Central memory CD8-positive, alpha-beta T cell (primary cell): ENCODE results near the gene POC1A.

Experiments used
- ATAC-seq: fragments of 150-1000 bp; cut with Tn5 transposase; replicated peaks from 2 replicates; pipeline ENCODE4 v1.10.0; 2022; ENCODE audit warnings: mild to moderate bottlenecking, moderate FRiP score, moderate number of reproducible peaks; ENCODE audit not compliant: poor library complexity, severe bottlenecking; ENCODE audit errors: extremely low read depth
- DNase-seq, 2 donors: peaks; one replicate each; pipeline ENCODE4 v3.0.0; 2021; ENCODE audit warnings: low spot score in 2 of 2
- H3K27ac Mint-ChIP-seq: one replicate; pipeline ENCODE4 v1.8.0; 2022; ENCODE audit warnings: low read depth, mild to moderate bottlenecking, moderate library complexity, mixed read lengths
- H3K27me3 Mint-ChIP-seq: one replicate; pipeline ENCODE4 v1.8.0; 2022; ENCODE audit warnings: mixed read lengths
- H3K36me3 Mint-ChIP-seq: one replicate; pipeline ENCODE4 v1.8.0; 2022; ENCODE audit warnings: mild to moderate bottlenecking, moderate library complexity, mixed read lengths; ENCODE audit not compliant: insufficient read depth
- H3K4me1 Mint-ChIP-seq: one replicate; pipeline ENCODE4 v1.8.0; 2022; ENCODE audit warnings: mixed read lengths
- H3K4me3 Mint-ChIP-seq: one replicate; pipeline ENCODE4 v1.8.0; 2022; ENCODE audit warnings: mild to moderate bottlenecking, moderate library complexity, mixed read lengths
- H3K9me3 Mint-ChIP-seq: one replicate; pipeline ENCODE4 v1.8.0; 2022; ENCODE audit warnings: mixed read lengths

The POC1A gene

DNA sequence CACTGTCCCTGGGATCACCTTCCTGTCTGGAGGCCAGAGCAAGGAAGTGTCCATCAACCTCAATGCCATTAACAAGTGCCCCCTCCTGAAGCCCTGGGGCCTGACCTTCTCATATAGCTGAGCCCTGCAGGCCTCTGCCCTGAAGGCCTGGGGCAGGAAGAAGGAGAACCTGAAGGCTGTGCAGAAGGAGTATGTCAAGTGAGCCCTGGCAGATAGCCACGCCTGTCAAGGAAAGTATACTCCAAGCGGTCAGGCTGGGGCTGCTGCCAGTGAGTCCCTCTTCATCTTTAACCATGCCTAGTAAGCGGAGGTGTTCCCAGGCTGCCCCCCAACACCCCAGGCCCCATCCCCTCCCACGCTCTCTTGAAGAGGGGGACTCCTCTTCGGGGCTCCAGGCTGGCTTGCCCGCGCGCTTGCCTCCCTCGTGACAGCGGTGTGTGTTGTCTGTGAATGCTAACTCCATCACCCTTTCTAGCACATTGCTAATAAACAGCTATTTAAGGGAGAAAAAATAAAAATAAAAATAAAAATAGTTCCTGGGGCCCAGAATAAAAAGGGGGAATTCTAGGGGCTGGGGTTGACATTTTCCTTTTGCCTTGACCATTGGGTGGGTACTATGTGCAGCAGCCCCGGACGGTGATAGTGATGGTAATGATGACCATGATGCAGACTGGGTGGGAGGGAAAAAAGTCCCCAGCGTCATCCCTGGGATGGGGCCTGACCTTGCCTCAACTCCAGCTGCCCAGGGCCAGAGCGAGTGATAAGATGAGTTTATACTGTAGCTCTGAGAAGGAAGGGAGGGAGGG lies 40.5 kb upstream of the POC1A start:
- Mint-ChIP-seq H3K9me3 (no peaks in the 10 kb centered on the region), H3K4me1 (peaks cover 21% of the 10 kb centered on the region), H3K27ac (no peak overlapping the region), H3K36me3 (peaks cover 14% of the 10 kb centered on the region), H3K27me3 (no peaks in the 10 kb centered on the region), H3K4me3 (no peak overlapping the region)
- DNase-seq, result no peak
- no peak for ATAC-seq

DNA sequence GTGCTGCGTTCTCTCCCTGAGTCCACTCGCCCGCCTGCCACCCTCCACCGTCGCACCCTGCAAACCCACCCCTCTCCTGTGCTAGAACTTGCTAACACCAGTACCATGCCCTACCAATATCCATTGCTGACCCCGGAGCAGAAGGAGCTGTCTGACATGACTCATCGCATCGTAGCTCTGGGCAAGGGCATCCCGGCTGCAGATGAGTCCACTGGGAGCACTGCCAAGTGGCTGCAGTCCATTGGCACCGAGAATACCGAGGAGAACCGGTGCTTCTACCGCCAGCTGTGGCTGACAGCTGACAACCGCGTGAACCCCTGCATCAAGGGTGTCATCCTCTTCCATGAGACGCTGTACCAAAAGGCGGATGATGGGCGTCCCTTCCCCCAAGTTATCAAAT lies 38.8 kb upstream of the POC1A start:
- ATAC-seq (no peak), DNase-seq (no peak)
- H3K27me3 Mint-ChIP-seq, result no peaks in the 10 kb centered on the region
- H3K36me3 Mint-ChIP-seq, result peaks cover 5% of the 10 kb centered on the region
- no peak overlapping the region for H3K27ac Mint-ChIP-seq
- H3K4me3 Mint-ChIP-seq, result no peak overlapping the region
- no peaks in the 10 kb centered on the region for H3K9me3 Mint-ChIP-seq
- H3K4me1 Mint-ChIP-seq, result peaks cover 8% of the 10 kb centered on the region

DNA sequence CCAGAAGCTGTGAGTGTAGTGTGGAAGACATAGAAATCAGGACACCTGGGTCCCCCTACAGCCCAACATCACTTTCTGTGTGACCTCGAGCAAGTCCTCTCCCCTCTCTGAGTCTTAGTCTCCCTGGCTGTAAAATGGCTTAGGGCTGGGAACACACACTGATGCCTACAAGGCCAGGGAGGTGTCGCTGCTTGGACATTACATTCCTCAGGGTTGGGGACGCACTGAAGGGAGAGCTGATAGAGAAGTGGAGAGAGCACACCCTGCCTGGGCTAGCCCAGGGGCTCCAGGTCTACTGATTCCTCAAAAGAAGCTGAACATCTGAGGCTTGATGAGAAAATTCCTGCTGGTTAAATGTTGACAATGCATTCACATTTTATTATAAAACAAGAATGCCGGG lies 37.4 kb upstream of the POC1A start:
- ATAC-seq (no peak), DNase-seq (no peak)
- no peak overlapping the region for H3K27ac Mint-ChIP-seq
- H3K27me3 Mint-ChIP-seq, result no peaks in the 10 kb centered on the region
- H3K4me1 Mint-ChIP-seq, result no peaks in the 10 kb centered on the region
- H3K9me3 Mint-ChIP-seq, result no peaks in the 10 kb centered on the region
- H3K36me3 Mint-ChIP-seq, result peaks cover 2% of the 10 kb centered on the region
- H3K4me3 Mint-ChIP-seq, result no peak overlapping the region

DNA sequence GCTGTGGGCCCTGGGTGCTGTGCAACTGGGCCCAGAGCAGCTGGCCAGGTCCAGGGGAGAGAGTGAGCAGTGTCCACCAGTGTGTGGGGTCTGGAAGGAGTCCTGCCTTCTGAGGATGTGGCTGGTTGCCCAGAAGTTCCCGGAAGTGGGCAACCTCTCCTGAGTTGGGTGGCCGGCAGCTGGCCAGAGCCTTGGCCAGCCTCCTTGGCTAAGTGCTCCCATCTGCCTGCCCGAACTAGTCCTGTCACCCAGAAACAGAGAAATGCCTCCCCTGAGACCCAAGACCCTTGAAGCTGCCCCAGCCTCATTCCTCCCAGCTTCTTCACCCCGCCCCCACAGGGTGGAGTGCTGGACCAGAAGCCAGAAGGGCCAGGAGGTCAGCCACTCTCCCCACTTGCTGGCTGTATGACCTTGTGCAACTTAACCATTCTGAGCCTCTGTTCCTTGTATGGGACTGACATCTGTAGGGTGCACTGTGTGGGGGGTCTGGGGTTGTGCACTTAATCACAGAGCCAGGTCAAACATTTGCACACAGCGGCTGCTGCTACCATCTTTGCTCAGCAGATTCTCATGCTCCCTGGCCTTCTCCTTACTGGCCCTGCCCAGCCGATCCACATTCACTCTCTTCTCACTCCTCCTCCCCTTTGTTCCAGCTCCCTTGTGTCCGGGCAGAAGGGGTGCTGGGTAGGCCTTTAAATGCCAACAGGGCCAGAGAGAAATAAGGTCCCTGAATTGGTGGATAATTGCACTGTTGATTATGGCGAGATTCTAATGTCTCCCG lies 36.3 kb upstream of the POC1A start:
- no peak overlapping the region for H3K4me3 Mint-ChIP-seq
- no peaks in the 10 kb centered on the region for H3K9me3 Mint-ChIP-seq
- H3K27ac Mint-ChIP-seq, result no peak overlapping the region
- H3K27me3 Mint-ChIP-seq, result no peaks in the 10 kb centered on the region
- no peaks in the 10 kb centered on the region for H3K4me1 Mint-ChIP-seq
- DNase-seq, result no peak
- H3K36me3 Mint-ChIP-seq, result peaks cover 2% of the 10 kb centered on the region
- no peak for ATAC-seq

DNA sequence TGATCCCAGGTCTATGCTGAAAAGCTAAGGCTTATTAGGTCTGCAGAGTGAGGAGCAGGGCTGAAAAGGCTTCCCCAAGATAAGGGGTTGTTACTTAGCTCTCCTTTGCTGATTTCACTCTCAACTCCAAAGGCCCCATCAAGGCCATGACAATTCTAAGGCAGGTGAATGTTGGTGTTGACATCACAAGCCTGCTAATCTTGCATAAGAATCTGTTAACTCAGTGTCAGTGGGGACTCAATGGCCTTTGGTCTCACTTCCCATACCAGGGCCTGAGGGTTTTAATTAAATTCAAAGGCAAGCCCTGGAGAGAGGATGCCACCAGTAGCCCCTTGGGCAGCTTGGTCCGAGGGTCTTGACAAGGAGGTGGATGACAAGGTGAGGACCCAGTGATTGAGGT lies 34.3 kb upstream of the POC1A start:
- Mint-ChIP-seq H3K27me3 (no peaks in the 10 kb centered on the region), H3K36me3 (peaks cover 2% of the 10 kb centered on the region), H3K4me1 (no peaks in the 10 kb centered on the region), H3K4me3 (no peak overlapping the region), H3K9me3 (no peaks in the 10 kb centered on the region), H3K27ac (no peak overlapping the region)
- ATAC-seq (no peak), DNase-seq (no peak)

DNA sequence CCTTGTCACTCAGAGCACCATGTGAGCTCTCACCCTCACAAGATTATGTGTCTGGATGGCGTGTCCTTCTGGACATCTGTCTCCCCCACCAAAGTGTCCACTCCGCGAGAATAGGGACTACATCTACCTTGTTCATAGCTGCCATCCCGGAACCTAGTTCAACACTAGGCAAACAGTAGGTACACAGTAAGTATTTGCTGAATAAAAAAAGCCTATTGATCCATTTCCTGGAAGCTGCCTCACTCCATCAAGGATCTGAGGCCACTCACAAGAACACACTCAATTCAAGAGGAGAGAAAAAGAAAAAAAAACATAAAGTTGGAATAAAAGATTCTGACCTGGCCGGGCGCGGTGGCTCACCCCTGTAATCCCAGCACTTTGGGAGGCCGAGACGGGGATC lies 32.5 kb upstream of the POC1A start:
- no peak for DNase-seq
- H3K36me3 Mint-ChIP-seq, result no peaks in the 10 kb centered on the region
- no peak overlapping the region for H3K4me3 Mint-ChIP-seq
- peaks cover 10% of the 10 kb centered on the region for H3K4me1 Mint-ChIP-seq
- no peaks in the 10 kb centered on the region for H3K27me3 Mint-ChIP-seq
- no peak for ATAC-seq
- H3K27ac Mint-ChIP-seq, result no peak overlapping the region
- H3K9me3 Mint-ChIP-seq, result no peaks in the 10 kb centered on the region

DNA sequence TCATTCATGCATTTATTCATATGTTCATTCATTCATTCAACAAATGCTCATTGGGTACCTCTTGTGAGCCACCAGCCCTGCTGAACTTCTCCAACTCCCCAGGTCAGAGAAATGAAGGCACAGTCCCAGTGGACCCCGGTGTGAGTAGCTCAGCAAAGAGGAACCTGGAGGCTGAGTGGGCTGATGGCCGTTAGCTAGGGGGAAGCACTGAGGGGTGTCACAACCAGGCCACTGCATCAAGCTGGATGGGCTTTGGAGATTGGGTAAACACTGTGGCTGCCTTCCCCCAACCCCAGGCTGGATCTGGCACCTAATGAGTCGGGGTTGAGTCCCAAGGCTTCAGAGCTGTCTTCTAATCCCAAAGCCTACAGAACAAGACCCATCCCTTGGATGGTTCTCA lies 31.6 kb upstream of the POC1A start:
- H3K4me3 Mint-ChIP-seq, result no peak overlapping the region
- ATAC-seq, result no peak
- H3K9me3 Mint-ChIP-seq, result no peaks in the 10 kb centered on the region
- H3K27me3 Mint-ChIP-seq, result no peaks in the 10 kb centered on the region
- DNase-seq, result no peak
- H3K36me3 Mint-ChIP-seq, result no peaks in the 10 kb centered on the region
- no peak overlapping the region for H3K27ac Mint-ChIP-seq
- peaks cover 10% of the 10 kb centered on the region for H3K4me1 Mint-ChIP-seq

DNA sequence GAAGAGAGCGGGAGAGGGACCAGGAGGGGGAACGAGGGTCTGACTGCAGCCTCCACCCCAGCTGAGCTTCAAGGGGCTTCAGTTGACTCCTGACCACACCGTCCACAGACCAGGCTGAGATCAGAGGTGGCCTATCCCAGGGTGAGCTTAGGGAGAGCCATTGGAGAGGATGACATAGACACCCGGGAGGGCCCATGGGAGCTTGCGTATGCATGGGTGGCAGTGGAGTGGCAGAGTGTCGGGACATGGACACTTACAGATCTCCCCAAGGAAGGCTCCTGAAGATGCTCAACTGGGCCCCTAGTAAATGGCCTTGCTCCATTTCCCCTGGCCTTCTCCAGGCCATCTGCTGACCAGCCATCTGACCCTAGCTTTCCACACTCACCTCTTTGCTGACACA lies 31.1 kb upstream of the POC1A start:
- H3K36me3 Mint-ChIP-seq, result no peaks in the 10 kb centered on the region
- no peaks in the 10 kb centered on the region for H3K9me3 Mint-ChIP-seq
- H3K27ac Mint-ChIP-seq, result no peak overlapping the region
- ATAC-seq (no peak), DNase-seq (no peak)
- H3K4me3 Mint-ChIP-seq, result no peak overlapping the region
- H3K4me1 Mint-ChIP-seq, result peaks cover 10% of the 10 kb centered on the region
- no peaks in the 10 kb centered on the region for H3K27me3 Mint-ChIP-seq

DNA sequence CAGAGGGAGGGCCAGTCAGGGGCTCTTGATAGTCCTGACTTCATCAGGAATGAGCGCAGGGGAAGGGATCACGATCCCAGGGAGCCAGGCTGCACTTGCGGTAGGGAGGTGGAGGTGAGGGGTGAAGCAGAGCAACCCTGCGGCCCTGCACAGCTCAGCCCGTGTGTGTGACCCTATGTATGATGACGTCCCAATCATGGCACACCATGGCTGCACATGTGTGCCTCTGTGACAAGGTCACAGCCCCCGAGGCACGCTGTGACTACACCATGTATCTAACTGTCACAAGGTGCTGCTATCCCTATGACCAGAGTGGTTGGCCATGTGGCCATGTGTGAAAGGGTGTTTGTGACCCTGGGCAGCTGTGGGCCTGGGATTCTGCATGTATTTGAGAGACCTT lies 30.5 kb upstream of the POC1A start:
- DNase-seq (no peak), ATAC-seq (no peak)
- Mint-ChIP-seq H3K4me1 (peaks cover 10% of the 10 kb centered on the region), H3K27ac (no peak overlapping the region), H3K36me3 (no peaks in the 10 kb centered on the region), H3K4me3 (no peak overlapping the region), H3K9me3 (no peaks in the 10 kb centered on the region), H3K27me3 (no peaks in the 10 kb centered on the region)

DNA sequence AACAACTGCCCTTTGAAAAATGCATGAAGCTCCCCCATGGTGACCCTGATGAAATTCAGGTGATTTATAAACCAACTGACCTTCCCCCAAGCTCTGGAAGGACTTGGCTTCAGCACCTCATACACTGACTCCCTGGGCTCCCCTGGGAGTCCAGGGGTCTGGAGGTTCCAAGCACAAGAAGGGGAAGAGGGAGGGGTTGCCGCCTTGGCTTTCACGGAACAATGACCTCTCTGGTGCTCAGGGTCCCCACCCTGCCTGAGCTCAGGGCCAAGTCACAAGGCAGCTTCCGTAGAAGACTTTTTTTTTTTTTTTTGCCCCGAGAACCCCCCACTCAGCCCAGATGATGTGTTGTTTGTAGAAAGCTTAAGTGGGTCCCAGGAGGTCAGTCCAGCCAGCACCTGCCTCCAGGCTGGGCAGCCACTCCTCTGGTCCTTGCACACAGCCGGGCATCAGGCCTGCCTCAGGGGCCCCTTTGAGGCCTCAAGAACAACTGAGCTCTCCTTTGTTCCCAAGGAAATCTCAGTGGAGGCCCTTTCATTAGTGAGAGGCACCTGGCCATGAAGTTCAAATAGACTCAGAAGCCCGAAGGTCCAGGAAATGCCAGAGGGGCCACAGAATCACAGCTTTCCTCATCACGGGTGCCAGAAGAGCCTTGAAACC lies 29.7 kb upstream of the POC1A start:
- Mint-ChIP-seq H3K36me3 (no peaks in the 10 kb centered on the region), H3K4me1 (peaks cover 10% of the 10 kb centered on the region), H3K9me3 (no peaks in the 10 kb centered on the region), H3K27me3 (no peaks in the 10 kb centered on the region), H3K27ac (no peak overlapping the region), H3K4me3 (no peak overlapping the region)
- ATAC-seq (no peak), DNase-seq (no peak)

DNA sequence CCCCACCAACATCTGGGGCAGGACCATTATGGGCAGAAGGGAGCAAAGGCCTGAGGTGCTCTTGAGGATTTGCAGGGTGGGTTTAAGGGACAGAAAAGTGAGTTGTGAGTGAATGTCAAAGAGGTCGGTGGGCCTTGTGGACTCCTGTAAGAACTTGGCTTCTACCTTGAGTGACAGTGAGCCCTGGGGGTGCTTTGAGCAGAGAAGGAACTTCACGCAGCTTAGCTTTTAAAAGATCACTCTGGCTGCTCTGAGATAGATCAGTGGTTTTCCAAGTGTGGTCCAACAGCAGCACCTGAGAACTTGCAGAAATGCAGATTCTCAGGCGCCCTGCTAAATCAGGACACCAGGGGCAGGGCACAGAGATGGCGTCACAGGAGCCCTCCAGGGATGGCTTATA lies 28.5 kb upstream of the POC1A start:
- ATAC-seq, result no peak
- peaks cover 10% of the 10 kb centered on the region for H3K4me1 Mint-ChIP-seq
- DNase-seq, result no peak

DNA sequence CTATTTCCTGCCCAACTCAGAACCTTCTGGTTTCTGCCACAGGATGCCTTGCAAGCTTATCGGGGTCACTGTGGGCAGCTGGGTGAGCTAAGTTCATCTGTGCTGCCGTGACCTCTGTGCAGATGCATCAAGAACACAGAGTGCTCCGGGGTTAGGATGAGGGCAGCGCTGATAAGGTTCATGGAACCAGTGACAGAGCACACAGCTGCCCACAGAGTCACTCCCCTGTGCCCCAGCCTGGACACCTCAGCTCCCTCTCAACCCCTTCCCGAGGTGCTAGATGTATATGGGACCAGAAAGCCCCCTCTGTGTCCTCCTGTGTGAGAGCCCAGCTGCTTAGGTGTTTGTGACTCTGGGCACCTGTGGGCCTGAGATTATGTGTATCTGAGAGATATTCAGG lies 28.0 kb upstream of the POC1A start:
- DNase-seq (no peak), ATAC-seq (peak; percentile 73)
- Mint-ChIP-seq H3K4me1 (peaks cover 10% of the 10 kb centered on the region), H3K27me3 (no peaks in the 10 kb centered on the region), H3K36me3 (no peaks in the 10 kb centered on the region), H3K27ac (no peak overlapping the region), H3K4me3 (no peak overlapping the region), H3K9me3 (no peaks in the 10 kb centered on the region)

More for the DNA sequence above, 28.5 kb upstream of the POC1A start:
- no peak overlapping the region for H3K4me3 Mint-ChIP-seq
- H3K27me3 Mint-ChIP-seq, result no peaks in the 10 kb centered on the region
- H3K27ac Mint-ChIP-seq, result no peak overlapping the region
- H3K36me3 Mint-ChIP-seq, result no peaks in the 10 kb centered on the region
- H3K9me3 Mint-ChIP-seq, result no peaks in the 10 kb centered on the region

DNA sequence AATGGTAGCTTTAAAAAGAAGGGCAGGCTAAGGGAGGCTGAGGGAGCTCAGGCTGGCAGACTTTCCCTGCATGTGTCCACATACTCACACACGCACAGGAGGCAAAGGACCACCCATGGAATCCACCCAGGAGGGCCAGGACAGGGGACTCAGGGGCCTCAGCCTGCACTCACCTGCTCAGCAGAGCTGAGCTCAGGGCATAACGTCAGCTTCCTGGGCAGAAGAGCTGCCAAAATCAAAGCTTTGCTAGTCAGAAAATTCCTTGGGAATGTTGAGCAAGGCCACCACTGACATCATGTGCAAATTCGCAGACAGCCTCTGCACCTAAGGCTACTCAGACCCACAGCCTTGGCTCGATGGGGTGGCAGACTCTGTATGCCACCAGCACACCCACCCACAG lies 27.3 kb upstream of the POC1A start:
- DNase-seq, result no peak
- ATAC-seq, result no peak
- no peak overlapping the region for H3K27ac Mint-ChIP-seq
- H3K27me3 Mint-ChIP-seq, result no peaks in the 10 kb centered on the region
- no peak overlapping the region for H3K4me3 Mint-ChIP-seq
- no peaks in the 10 kb centered on the region for H3K9me3 Mint-ChIP-seq
- peaks cover 10% of the 10 kb centered on the region for H3K4me1 Mint-ChIP-seq
- no peaks in the 10 kb centered on the region for H3K36me3 Mint-ChIP-seq
